Muscle of leg (tissue), 11 donors: Measurements from ENCODE around the gene FRS3. TPM values are rescaled to one million over a fixed set of nuclear protein-coding genes. Genes with fewer than 3 reads are reported as not detected.
"Not testable (repeated sequence)": the region's sequence is repeated elsewhere in the genome, so short reads cannot be mapped to it uniquely, and the experiment has no call there.

Source experiments
- DNase-seq: peaks from one replicate; pipeline ENCODE4 v3.0.0; 2013
- H3K27ac ChIP-seq: one replicate; pipeline ENCODE4 v1.5.1; 2013; ENCODE audit warnings: mild to moderate bottlenecking, low read length, control low read depth
- H3K27me3 ChIP-seq: one replicate; pipeline ENCODE4 v1.6.1; 2013; ENCODE audit warnings: low read length; ENCODE audit not compliant: control insufficient read depth, insufficient read depth
- H3K36me3 ChIP-seq: one replicate; pipeline ENCODE4 v1.6.1; 2013; ENCODE audit warnings: low read length; ENCODE audit not compliant: control insufficient read depth, insufficient read depth
- H3K4me1 ChIP-seq: one replicate; pipeline ENCODE4 v1.6.1; 2013; ENCODE audit warnings: low read length; ENCODE audit not compliant: control insufficient read depth, insufficient read depth
- H3K4me3 ChIP-seq: one replicate; pipeline ENCODE4 v1.5.1; 2013; ENCODE audit warnings: low read length, control low read depth
- H3K9me3 ChIP-seq: replicated peaks from 2 replicates; pipeline ENCODE4 v1.6.1; 2013; ENCODE audit warnings: low read depth, low read length; ENCODE audit not compliant: control insufficient read depth
- WGBS: methylation state at CpG from one replicate; pipeline ENCODE4 v1.1.5; 2013; ENCODE audit warnings: missing lambda C conversion rate; ENCODE audit not compliant: insufficient coverage; 5-methylcytosine and 5-hydroxymethylcytosine counted together
- polyA plus RNA-seq, 8 donors: library from polyadenylated mRNA; unstranded; fragments of 120-200 nt; gene quantifications; one replicate each; pipeline versions ENCODE4 v1.2.1 to v1.2.3, GENCODE V29; 2013; ENCODE audit warnings: inconsistent platforms in 1 of 8, low replicate concordance in 1 of 8; ENCODE audit not compliant: insufficient read length in 8 of 8, insufficient read depth in 1 of 8
- total RNA-seq: library from RNA; stranded (reverse); fragments of 120-200 nt; gene quantifications from one replicate; pipeline ENCODE4 v1.2.4, GENCODE V29; 2013

FRS3 gene
- total and polyA plus RNA-seq, 9 donors: 3.5 to 9.4 (median 7.3) TPM

- H3K27ac ChIP-seq: no peak overlapping the region
- peaks cover 3% of the 10 kb centered on the region for H3K4me1 ChIP-seq
- no peaks in the 10 kb centered on the region for H3K27me3 ChIP-seq
- peaks cover 49% of the 10 kb centered on the region for H3K36me3 ChIP-seq
- no peaks in the 10 kb centered on the region for H3K9me3 ChIP-seq
- DNase-seq: no peak
- WGBS: 95% methylated on average over 21 of the region's 30 CpGs
- no peak overlapping the region for H3K4me3 ChIP-seq
These were observed 9.2 kb downstream of the FRS3 start for GRCh38 chr6:41770381-41771057.

- peaks cover 3% of the 10 kb centered on the region for H3K4me1 ChIP-seq
- H3K9me3 ChIP-seq: no peaks in the 10 kb centered on the region
- no peak for DNase-seq
- no peak overlapping the region for H3K4me3 ChIP-seq
- H3K27me3 ChIP-seq: no peaks in the 10 kb centered on the region
- WGBS: 90% methylated on average over 4 of the region's 8 CpGs
- peaks cover 38% of the 10 kb centered on the region for H3K36me3 ChIP-seq
- no peak overlapping the region for H3K27ac ChIP-seq
These were observed 10.3 kb downstream of the FRS3 start for GRCh38 chr6:41769376-41769775.

GRCh38 chr6:41768545-41769308, 11.0 kb downstream of the FRS3 start:
- no peak for DNase-seq
- Histone ChIP-seq H3K4me3 (no peak overlapping the region), H3K27me3 (no peaks in the 10 kb centered on the region), H3K4me1 (peaks cover 3% of the 10 kb centered on the region), H3K9me3 (no peaks in the 10 kb centered on the region), H3K36me3 (peaks cover 34% of the 10 kb centered on the region), H3K27ac (no peak overlapping the region)
- WGBS: 61% methylated on average over 6 of the region's 10 CpGs

- no peak overlapping the region for H3K27ac ChIP-seq
- no peak overlapping the region for H3K4me3 ChIP-seq
- no peaks in the 10 kb centered on the region for H3K9me3 ChIP-seq
- 26% methylated on average over 3 of the region's 12 CpGs for WGBS
- peak; percentile 69 for DNase-seq
- no peaks in the 10 kb centered on the region for H3K27me3 ChIP-seq
- peaks cover 24% of the 10 kb centered on the region for H3K36me3 ChIP-seq
- H3K4me1 ChIP-seq: peaks cover 3% of the 10 kb centered on the region
These were observed 12.4 kb downstream of the FRS3 start for GRCh38 chr6:41767112-41767833.

- not testable (repeated sequence) for DNase-seq, H3K4me1 ChIP-seq, H3K4me3 ChIP-seq, H3K9me3 ChIP-seq, H3K27ac ChIP-seq, H3K27me3 ChIP-seq
- H3K36me3 ChIP-seq: peaks cover 13% of the 10 kb centered on the region
- WGBS: 94% methylated on average over 2 of the region's 4 CpGs
These were observed 13.5 kb downstream of the FRS3 start for GRCh38 chr6:41766043-41766664.

GRCh38 chr6:41763470-41763869, 16.2 kb downstream of the FRS3 start:
- DNase-seq: no peak
- no peaks in the 10 kb centered on the region for H3K9me3 ChIP-seq
- no peaks in the 10 kb centered on the region for H3K27me3 ChIP-seq
- no peak overlapping the region for H3K4me3 ChIP-seq
- H3K27ac ChIP-seq: no peak overlapping the region
- H3K4me1 ChIP-seq: peaks cover 3% of the 10 kb centered on the region
- WGBS: 40% methylated on average over 2 of the region's 2 CpGs
- H3K36me3 ChIP-seq: no peaks in the 10 kb centered on the region

GRCh38 chr6:41759905-41760579, 19.7 kb downstream of the FRS3 start:
- H3K9me3 ChIP-seq: no peaks in the 10 kb centered on the region
- 50% methylated on average over 1 of the region's 2 CpGs for WGBS
- peaks cover 6% of the 10 kb centered on the region for H3K4me1 ChIP-seq
- DNase-seq: no peak
- H3K27ac ChIP-seq: no peak overlapping the region
- H3K4me3 ChIP-seq: no peak overlapping the region
- H3K36me3 ChIP-seq: no peaks in the 10 kb centered on the region
- H3K27me3 ChIP-seq: no peaks in the 10 kb centered on the region

- no peaks in the 10 kb centered on the region for H3K9me3 ChIP-seq
- H3K4me3 ChIP-seq: no peak overlapping the region
- WGBS: 78% methylated on average over 6 of the region's 13 CpGs
- no peak for DNase-seq
- no peaks in the 10 kb centered on the region for H3K36me3 ChIP-seq
- peaks cover 6% of the 10 kb centered on the region for H3K4me1 ChIP-seq
- H3K27ac ChIP-seq: no peak overlapping the region
- H3K27me3 ChIP-seq: no peaks in the 10 kb centered on the region
These were observed 20.4 kb downstream of the FRS3 start for GRCh38 chr6:41759106-41759904.

- H3K4me3 ChIP-seq: no peak overlapping the region
- no peak for DNase-seq
These were observed 21.1 kb downstream of the FRS3 start for GRCh38 chr6:41758641-41759035.

More at GRCh38 chr6:41758641-41759035, 21.1 kb downstream of the FRS3 start:
- Histone ChIP-seq H3K27me3 (no peaks in the 10 kb centered on the region), H3K36me3 (no peaks in the 10 kb centered on the region), H3K27ac (no peak overlapping the region), H3K4me1 (peaks cover 6% of the 10 kb centered on the region), H3K9me3 (no peaks in the 10 kb centered on the region)
- 78% methylated on average over 3 of the region's 6 CpGs for WGBS
